Suprapubic skin (tissue), 3 donors: Measurements from ENCODE around the gene KRT76.

ENCODE experiments used
- POLR2A ChIP-seq, 2 donors: fragments of 450-650 bp; IDR thresholded peaks; one replicate each; pipeline ENCODE4 v1.6.1; 2017; ENCODE audit warnings: antibody characterized with exemption in 2 of 2, mild to moderate bottlenecking in 2 of 2, moderate library complexity in 2 of 2
- TF ChIP-seq, protein P1 (sequence below), 2 donors: fragments of 200-600 bp in 1 of 2; fragments of 450-650 bp in 1 of 2; sonication (generic) in 1 of 2; IDR thresholded peaks; one replicate each; pipeline ENCODE4 v1.5.1; 2016 to 2019; ENCODE audit warnings: antibody characterized with exemption in 2 of 2, mild to moderate bottlenecking in 1 of 2, moderate library complexity in 1 of 2

DNA sequence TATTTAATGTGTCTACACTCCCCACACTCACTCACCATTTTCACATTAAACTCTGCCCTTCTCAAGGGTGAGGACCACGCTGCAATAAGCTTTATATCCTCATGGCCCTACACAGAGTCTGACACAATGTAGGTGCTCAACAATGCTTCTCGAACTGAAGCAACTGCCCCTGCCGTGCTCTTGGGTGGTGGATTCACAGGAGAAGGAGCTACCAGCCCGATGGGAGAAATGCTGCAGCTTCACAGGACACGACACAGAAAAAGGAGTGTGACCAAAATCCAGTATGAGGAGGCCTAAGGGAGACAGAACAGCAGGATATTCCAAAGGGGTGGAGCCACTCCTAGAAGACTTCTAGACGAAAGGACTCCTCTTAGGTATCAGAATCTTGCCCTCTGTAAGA lies 25.3 kb upstream of the KRT76 start:
- TF ChIP-seq, protein P1, sequence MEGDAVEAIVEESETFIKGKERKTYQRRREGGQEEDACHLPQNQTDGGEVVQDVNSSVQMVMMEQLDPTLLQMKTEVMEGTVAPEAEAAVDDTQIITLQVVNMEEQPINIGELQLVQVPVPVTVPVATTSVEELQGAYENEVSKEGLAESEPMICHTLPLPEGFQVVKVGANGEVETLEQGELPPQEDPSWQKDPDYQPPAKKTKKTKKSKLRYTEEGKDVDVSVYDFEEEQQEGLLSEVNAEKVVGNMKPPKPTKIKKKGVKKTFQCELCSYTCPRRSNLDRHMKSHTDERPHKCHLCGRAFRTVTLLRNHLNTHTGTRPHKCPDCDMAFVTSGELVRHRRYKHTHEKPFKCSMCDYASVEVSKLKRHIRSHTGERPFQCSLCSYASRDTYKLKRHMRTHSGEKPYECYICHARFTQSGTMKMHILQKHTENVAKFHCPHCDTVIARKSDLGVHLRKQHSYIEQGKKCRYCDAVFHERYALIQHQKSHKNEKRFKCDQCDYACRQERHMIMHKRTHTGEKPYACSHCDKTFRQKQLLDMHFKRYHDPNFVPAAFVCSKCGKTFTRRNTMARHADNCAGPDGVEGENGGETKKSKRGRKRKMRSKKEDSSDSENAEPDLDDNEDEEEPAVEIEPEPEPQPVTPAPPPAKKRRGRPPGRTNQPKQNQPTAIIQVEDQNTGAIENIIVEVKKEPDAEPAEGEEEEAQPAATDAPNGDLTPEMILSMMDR (IDR thresholded peaks at IDR 0.05): no peak
- TF ChIP-seq POLR2A (IDR thresholded peaks at IDR 0.05): no peak
